Lower lobe of right lung (tissue), 2 donors: Measurements from ENCODE around the gene ING3. TPM values are rescaled to one million over a fixed set of nuclear protein-coding genes. Genes with fewer than 3 reads are reported as not detected.

Experiments
- ATAC-seq, 2 donors: fragments of 200-7000 bp; cut with Tn5 transposase; one replicate each; pipeline ENCODE4 v1.9.1; 2020 to 2022; ENCODE audit warnings: mild to moderate bottlenecking in 2 of 2, moderate library complexity in 2 of 2
- DNase-seq: peaks from one replicate; pipeline ENCODE4 v3.0.0-alpha.2; 2020
- H3K27ac ChIP-seq: fragments of 200-600 bp; one replicate; pipeline ENCODE4 v1.8.0; 2022
- H3K27me3 ChIP-seq: fragments of 200-600 bp; one replicate; pipeline ENCODE4 v1.8.0; 2022; ENCODE audit warnings: low read depth
- H3K36me3 ChIP-seq: fragments of 200-600 bp; one replicate; pipeline ENCODE4 v1.8.0; 2022; ENCODE audit warnings: mild to moderate bottlenecking
- H3K4me1 ChIP-seq: fragments of 200-600 bp; one replicate; pipeline ENCODE4 v1.8.0; 2022
- H3K4me3 ChIP-seq: fragments of 200-600 bp; one replicate; pipeline ENCODE4 v1.8.0; 2022; ENCODE audit warnings: mild to moderate bottlenecking
- H3K9me3 ChIP-seq: fragments of 200-600 bp; one replicate; pipeline ENCODE4 v1.8.0; 2022
- CTCF ChIP-seq: fragments of 200-600 bp; IDR thresholded peaks from one replicate; pipeline ENCODE4 v1.8.0; 2022; ENCODE audit warnings: antibody characterized with exemption, mild to moderate bottlenecking
- intact Hi-C: fragments of 100-400 bp; cut with DNase I; formaldehyde crosslinking; loops from one replicate; pipeline ENCODE4 v1.11.0; 2022
- total RNA-seq: library from RNA; stranded (reverse); fragmentation: NEBNext Ultra II Directional; extraction: Animal tissue kit (Norgen Biotek cat#: 25700); gene quantifications from one replicate; pipeline ENCODE4 v1.2.1, GENCODE V29; 2021
- donor health status: DM: no; HTN: yes; CAD: no; lungs with severe emphysema.

The ING3 gene
- total RNA-seq, 1 donor from 2014 or later = 21.5 TPM

- Histone ChIP-seq H3K36me3 (no peaks in the 10 kb centered on the region), H3K27ac (no peak overlapping the region), H3K4me3 (no peak overlapping the region), H3K9me3 (no peaks in the 10 kb centered on the region), H3K4me1 (no peaks in the 10 kb centered on the region), H3K27me3 (no peaks in the 10 kb centered on the region)
- ATAC-seq = no peak
- TF ChIP-seq CTCF = no peak
- intact Hi-C loops = no loop called here
- no peak for DNase-seq
These were observed 30.5 kb upstream of the ING3 start for GRCh38 chr7:120920034-120920433.

- DNase-seq (no peak), ATAC-seq (no peak)
- no peaks in the 10 kb centered on the region for H3K9me3 ChIP-seq
- no peaks in the 10 kb centered on the region for H3K4me1 ChIP-seq
- H3K4me3 ChIP-seq = no peak overlapping the region
- H3K27ac ChIP-seq = no peak overlapping the region
- H3K27me3 ChIP-seq = no peaks in the 10 kb centered on the region
- TF ChIP-seq CTCF = no peak
- H3K36me3 ChIP-seq = no peaks in the 10 kb centered on the region
- intact Hi-C loops = no loop called here
These were observed 29.8 kb upstream of the ING3 start for GRCh38 chr7:120920591-120921274.

- TF ChIP-seq CTCF = no peak
- no peak overlapping the region for H3K4me3 ChIP-seq
- H3K4me1 ChIP-seq = no peaks in the 10 kb centered on the region
- no peaks in the 10 kb centered on the region for H3K9me3 ChIP-seq
- H3K36me3 ChIP-seq = no peaks in the 10 kb centered on the region
- no peak for DNase-seq
- no peaks in the 10 kb centered on the region for H3K27me3 ChIP-seq
- no peak overlapping the region for H3K27ac ChIP-seq
- intact Hi-C loops = no loop called here
- ATAC-seq = no peak
These were observed 25.7 kb upstream of the ING3 start for GRCh38 chr7:120924837-120925236.

GRCh38 chr7:120925392-120925791 lies 25.2 kb upstream of the ING3 start:
- intact Hi-C loops = no loop called here

GRCh38 chr7:120926943-120927346 lies 23.6 kb upstream of the ING3 start:
- no peak overlapping the region for H3K27ac ChIP-seq
- H3K4me3 ChIP-seq = no peak overlapping the region
- ATAC-seq (peak in 1 of 2 donors; percentile 58), DNase-seq (no peak)
- no peak for TF ChIP-seq CTCF
- intact Hi-C loops = no loop called here
- no peaks in the 10 kb centered on the region for H3K27me3 ChIP-seq
- H3K4me1 ChIP-seq = no peaks in the 10 kb centered on the region
- no peaks in the 10 kb centered on the region for H3K9me3 ChIP-seq
- H3K36me3 ChIP-seq = no peaks in the 10 kb centered on the region

More at GRCh38 chr7:120925392-120925791, 25.2 kb upstream of the ING3 start:
- TF ChIP-seq CTCF = no peak
- Histone ChIP-seq H3K4me1 (no peaks in the 10 kb centered on the region), H3K27ac (no peak overlapping the region), H3K27me3 (no peaks in the 10 kb centered on the region), H3K4me3 (no peak overlapping the region), H3K9me3 (no peaks in the 10 kb centered on the region), H3K36me3 (no peaks in the 10 kb centered on the region)
- no peak for ATAC-seq
- DNase-seq = no peak
